Measurements from ENCODE around the gene GDNF.

GRCh38 chr5:37836592-37837413 is 3.0 kb downstream of the GDNF start:
- TF ChIP-seq CTCF (conservative IDR thresholded peaks at IDR 0.05 in 1 of 2, IDR thresholded peaks at IDR 0.05 in 1 of 2; ENCODE audit: low read depth in 1 of 2, low read length in 2 of 2), result no peak
- TF ChIP-seq EZH2 (IDR thresholded peaks at IDR 0.05; ENCODE audit: low read length, missing control alignments), result no peak

Measured in fibroblast of lung (primary cell).